AG09309 (cell line): Measurements from ENCODE around the gene MPP3.

Source experiments
- DNase-seq: peaks from one replicate; pipeline ENCODE4 v3.0.0-alpha.2; 2010; ENCODE audit warnings: low read depth
- H3K4me3 ChIP-seq: 2 replicates; pipeline ENCODE4 v1.5.1; 2011; ENCODE audit warnings: mild to moderate bottlenecking, low read depth, low read length, moderate library complexity; ENCODE audit not compliant: control insufficient read depth
- TF ChIP-seq, protein P1 (sequence below): IDR thresholded peaks from 2 replicates; pipeline ENCODE4 v1.5.1; 2011; ENCODE audit warnings: mild to moderate bottlenecking, low read depth, low read length, inconsistent platforms; ENCODE audit not compliant: insufficient read depth, control insufficient read depth; ENCODE audit errors: missing control alignments

MPP3 gene

GRCh38 chr17:43768943-43769342 lies 64.0 kb downstream of the MPP3 start:
- DNase-seq, result no peak
- TF ChIP-seq, protein P1, sequence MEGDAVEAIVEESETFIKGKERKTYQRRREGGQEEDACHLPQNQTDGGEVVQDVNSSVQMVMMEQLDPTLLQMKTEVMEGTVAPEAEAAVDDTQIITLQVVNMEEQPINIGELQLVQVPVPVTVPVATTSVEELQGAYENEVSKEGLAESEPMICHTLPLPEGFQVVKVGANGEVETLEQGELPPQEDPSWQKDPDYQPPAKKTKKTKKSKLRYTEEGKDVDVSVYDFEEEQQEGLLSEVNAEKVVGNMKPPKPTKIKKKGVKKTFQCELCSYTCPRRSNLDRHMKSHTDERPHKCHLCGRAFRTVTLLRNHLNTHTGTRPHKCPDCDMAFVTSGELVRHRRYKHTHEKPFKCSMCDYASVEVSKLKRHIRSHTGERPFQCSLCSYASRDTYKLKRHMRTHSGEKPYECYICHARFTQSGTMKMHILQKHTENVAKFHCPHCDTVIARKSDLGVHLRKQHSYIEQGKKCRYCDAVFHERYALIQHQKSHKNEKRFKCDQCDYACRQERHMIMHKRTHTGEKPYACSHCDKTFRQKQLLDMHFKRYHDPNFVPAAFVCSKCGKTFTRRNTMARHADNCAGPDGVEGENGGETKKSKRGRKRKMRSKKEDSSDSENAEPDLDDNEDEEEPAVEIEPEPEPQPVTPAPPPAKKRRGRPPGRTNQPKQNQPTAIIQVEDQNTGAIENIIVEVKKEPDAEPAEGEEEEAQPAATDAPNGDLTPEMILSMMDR, result no peak
- no peak overlapping the region for H3K4me3 ChIP-seq

- no peak for DNase-seq
- H3K4me3 ChIP-seq, result no peak overlapping the region
- TF ChIP-seq, protein P1, result no peak
Measured at GRCh38 chr17:43768382-43768781, 64.6 kb downstream of the MPP3 start.

DNA sequence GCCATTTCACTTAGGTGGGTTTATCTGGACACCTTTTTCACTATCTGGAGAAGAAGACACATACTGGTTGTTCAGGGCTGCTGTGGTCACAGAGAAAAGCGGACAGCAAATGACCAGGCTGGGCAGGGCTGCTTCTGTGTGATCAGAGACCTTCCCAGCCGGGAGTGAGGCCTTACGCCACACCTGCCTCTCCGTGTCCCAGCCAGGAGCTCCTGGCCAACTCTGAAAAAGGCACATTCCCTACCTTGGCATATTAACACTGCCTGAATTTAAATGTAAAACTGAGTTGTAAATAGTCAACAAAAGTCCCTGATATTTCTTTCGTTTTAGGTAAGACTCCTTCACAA lies 65.3 kb downstream of the MPP3 start:
- H3K4me3 ChIP-seq, result no peak overlapping the region
- DNase-seq, result no peak
- TF ChIP-seq, protein P1, result no peak

DNA sequence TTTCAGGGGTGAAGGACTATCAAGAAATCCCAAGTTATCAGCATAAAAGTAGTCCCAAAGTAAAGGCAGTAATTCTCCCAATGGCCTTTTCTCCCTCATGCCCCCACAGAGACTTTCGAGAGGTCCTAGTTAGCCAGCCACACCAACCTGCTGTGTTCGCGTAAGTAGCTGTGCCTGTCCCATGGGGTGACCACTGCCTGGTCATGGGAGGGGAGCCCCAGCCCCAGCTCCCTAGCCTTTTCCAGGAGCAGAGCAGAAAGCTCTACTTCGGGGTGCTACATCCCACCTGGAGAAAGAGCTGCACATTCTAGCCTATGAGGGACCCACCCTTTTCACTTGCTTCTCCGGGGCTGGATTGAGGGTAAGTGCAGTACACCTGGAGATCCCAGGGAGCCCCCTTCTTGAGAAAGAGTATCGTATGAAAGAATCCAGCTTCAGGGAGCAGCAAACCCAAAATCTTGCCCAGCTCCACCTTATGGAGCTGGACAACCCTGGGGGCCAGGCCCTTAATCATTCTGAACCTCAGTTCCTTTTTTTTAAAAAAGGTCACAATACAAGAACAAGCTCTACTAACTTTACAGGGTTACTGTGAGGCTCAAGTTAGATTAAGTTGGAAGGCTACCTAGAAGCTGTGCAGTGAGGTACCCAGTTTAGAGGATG lies 65.8 kb downstream of the MPP3 start:
- TF ChIP-seq, protein P1, result no peak
- no peak for DNase-seq
- no peak overlapping the region for H3K4me3 ChIP-seq

DNA sequence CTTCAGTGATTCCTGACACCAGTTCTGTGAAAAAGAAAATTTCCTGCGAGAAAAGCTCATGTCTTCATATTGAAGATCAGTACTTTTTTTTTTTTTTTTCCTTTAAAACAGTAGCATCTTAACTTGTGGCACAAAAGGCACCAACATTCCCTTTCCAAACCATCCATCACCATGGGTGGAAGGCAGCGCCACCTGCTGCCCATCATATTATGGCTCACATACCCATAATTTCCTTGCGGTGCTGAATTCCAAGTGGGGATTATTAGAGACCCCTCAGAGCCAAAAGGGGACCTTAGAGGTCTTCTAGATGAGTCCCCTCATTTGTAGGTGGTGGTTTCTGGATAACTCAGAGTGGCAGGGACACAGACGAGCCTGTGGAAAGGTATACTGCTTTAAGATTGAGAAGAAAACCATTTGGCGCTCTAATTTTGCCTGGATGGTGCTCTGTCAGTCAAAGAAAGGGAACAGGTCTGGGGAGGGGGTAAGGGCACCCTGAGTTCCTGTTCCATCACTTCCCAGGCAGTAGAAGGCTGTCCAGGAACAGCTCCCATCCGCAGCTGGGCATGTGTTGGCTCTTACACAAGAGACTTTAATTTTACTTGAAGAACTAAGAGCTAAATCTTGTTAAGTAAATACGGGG lies 66.4 kb downstream of the MPP3 start:
- TF ChIP-seq, protein P1, result peak; percentile 87
- DNase-seq, result no peak

DNA sequence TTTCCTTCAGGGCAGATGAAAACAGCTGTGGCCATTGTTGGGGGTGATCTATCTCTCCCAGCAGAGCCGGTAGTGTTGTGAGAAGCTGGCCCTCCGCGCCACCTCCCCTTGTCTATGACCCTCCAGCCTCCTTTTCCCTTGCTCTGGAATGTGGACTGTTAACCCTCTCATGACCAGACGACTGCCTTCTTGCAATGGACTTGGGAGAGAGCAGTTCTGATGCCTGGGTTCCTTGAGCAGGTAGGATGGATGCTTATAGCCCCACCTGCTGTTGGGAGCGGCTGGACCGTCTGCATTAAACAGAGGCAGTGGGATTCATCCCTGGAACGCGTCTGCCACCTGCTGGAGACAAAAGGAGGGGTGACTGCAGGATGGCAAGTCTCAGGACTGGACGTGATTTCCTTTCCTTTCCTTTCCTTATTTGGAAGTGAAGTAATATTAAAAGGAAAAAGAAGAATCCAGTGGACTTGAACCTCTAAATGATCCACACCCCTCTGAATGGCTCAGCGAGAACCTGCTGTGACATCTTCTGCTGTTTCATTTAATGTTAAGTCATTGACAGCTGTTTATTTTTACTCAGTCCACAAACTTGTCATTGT lies 72.6 kb downstream of the MPP3 start:
- DNase-seq, result peak; percentile 64
- TF ChIP-seq, protein P1, result peak; percentile 100
- H3K4me3 ChIP-seq, result no peak overlapping the region

More for the DNA sequence above, 66.4 kb downstream of the MPP3 start:
- H3K4me3 ChIP-seq, result no peak overlapping the region
